PC-3 (cell line): ENCODE results near the gene TAS1R2.

Source experiments
- CTCF ChIP-seq: fragments of 300-600 bp; sonication (generic); conservative IDR thresholded peaks from 2 replicates; pipeline ENCODE4 v1.5.1; 2017; ENCODE audit warnings: antibody characterized with exemption, low read depth, mild to moderate bottlenecking, low read length
- EZH2 ChIP-seq: fragments of 300-600 bp; sonication (generic); IDR thresholded peaks from one replicate; pipeline ENCODE4 v1.6.1; 2017; ENCODE audit warnings: antibody characterized with exemption, mild to moderate bottlenecking, low read length; ENCODE audit not compliant: unreplicated experiment

GRCh38 chr1:18799454-18799853 lies 60.0 kb downstream of the TAS1R2 start:
- TF ChIP-seq CTCF = no peak
- TF ChIP-seq EZH2 = no peak
